NB4 (cell line): ENCODE measurements around the gene WDR75.

Experiments used
- MYC ChIP-seq: IDR thresholded peaks from 2 replicates; pipeline ENCODE4 v1.6.1; 2011; ENCODE audit warnings: low read depth, low read length
- POLR2A ChIP-seq: IDR thresholded peaks from 2 replicates; pipeline ENCODE4 v1.6.1; 2011; ENCODE audit warnings: mild to moderate bottlenecking; ENCODE audit not compliant: insufficient read length; ENCODE audit errors: extremely low read depth
- TF ChIP-seq, protein P1 (sequence below): IDR thresholded peaks from one replicate; pipeline ENCODE4 v1.5.1; 2012; ENCODE audit warnings: low read depth, low read length
- TF ChIP-seq, protein P2 (sequence below): IDR thresholded peaks from 2 replicates; pipeline ENCODE4 v1.6.1; 2011; ENCODE audit warnings: low read depth, low read length

DNA sequence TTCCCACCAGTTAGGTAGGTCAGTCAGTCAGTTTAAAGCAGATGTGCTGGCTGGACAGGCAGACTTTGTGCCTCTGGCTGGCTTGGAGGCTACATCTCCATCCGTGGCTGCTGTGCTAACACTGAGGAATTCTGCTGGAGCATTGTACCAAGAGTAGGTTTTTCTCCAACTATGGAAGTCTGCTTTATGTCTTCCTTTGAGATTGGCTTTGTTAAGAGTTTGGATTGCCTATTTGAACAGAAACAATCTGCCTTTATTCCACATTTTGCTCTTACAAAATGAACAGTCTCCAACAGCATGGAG lies 46.7 kb downstream of the WDR75 start:
- TF ChIP-seq, protein P1, sequence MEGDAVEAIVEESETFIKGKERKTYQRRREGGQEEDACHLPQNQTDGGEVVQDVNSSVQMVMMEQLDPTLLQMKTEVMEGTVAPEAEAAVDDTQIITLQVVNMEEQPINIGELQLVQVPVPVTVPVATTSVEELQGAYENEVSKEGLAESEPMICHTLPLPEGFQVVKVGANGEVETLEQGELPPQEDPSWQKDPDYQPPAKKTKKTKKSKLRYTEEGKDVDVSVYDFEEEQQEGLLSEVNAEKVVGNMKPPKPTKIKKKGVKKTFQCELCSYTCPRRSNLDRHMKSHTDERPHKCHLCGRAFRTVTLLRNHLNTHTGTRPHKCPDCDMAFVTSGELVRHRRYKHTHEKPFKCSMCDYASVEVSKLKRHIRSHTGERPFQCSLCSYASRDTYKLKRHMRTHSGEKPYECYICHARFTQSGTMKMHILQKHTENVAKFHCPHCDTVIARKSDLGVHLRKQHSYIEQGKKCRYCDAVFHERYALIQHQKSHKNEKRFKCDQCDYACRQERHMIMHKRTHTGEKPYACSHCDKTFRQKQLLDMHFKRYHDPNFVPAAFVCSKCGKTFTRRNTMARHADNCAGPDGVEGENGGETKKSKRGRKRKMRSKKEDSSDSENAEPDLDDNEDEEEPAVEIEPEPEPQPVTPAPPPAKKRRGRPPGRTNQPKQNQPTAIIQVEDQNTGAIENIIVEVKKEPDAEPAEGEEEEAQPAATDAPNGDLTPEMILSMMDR: no peak
- TF ChIP-seq MYC (no peak), POLR2A (no peak)
- TF ChIP-seq, protein P2, sequence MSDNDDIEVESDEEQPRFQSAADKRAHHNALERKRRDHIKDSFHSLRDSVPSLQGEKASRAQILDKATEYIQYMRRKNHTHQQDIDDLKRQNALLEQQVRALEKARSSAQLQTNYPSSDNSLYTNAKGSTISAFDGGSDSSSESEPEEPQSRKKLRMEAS: no peak
